Measurements from ENCODE around the gene CHMP6. TPM values are rescaled to one million over a fixed set of nuclear protein-coding genes. Genes with fewer than 3 reads are reported as not detected.

The CHMP6 gene
- total and polyA plus RNA-seq, 4 donors, result 15.9 to 30.9 (median 26.8) TPM

- Histone ChIP-seq H3K4me3 (ENCODE audit: low read length in 2 of 2) (no peak overlapping the region), H3K36me3 (ENCODE audit: control insufficient read depth in 1 of 2, insufficient read depth in 2 of 2, low read length in 1 of 2) (no peaks in the 10 kb centered on the region), H3K4me1 (ENCODE audit: control insufficient read depth in 1 of 2, insufficient read depth in 2 of 2, low read length in 2 of 2) (no peaks in the 10 kb centered on the region), H3K27ac (ENCODE audit: low read depth in 1 of 2, low read length in 2 of 2) (no peak overlapping the region), H3K27me3 (ENCODE audit: control insufficient read depth in 1 of 2, insufficient read depth in 2 of 2, low read length in 1 of 2) (no peaks in the 10 kb centered on the region), H3K9me3 (ENCODE audit: control insufficient read depth, low read length) (no peaks in the 10 kb centered on the region)
- DNase-seq (no peak), ATAC-seq (ENCODE audit: low FRiP score) (no peak)
- intact Hi-C loops (cut with DNase I), result no loop called here
- 97 to 99% methylated on average over 19 of the region's 19 CpGs for WGBS, 2 donors
These were observed 51.7 kb downstream of the CHMP6 start for GRCh38 chr17:81043319-81043724.

- WGBS, 2 donors, result 87 to 93% methylated on average over 37 to 38 of the region's 38 CpGs
- H3K9me3 ChIP-seq (ENCODE audit: control insufficient read depth, low read length), result no peaks in the 10 kb centered on the region
- no peak overlapping the region for H3K4me3 ChIP-seq (ENCODE audit: low read length in 2 of 2)
- DNase-seq (no peak), ATAC-seq (ENCODE audit: low FRiP score) (peak; percentile 5)
- intact Hi-C loops (cut with DNase I), result no loop called here
- H3K36me3 ChIP-seq (ENCODE audit: control insufficient read depth in 1 of 2, insufficient read depth in 2 of 2, low read length in 1 of 2), result no peaks in the 10 kb centered on the region
- no peak overlapping the region for H3K27ac ChIP-seq (ENCODE audit: low read depth in 1 of 2, low read length in 2 of 2)
- no peaks in the 10 kb centered on the region for H3K27me3 ChIP-seq (ENCODE audit: control insufficient read depth in 1 of 2, insufficient read depth in 2 of 2, low read length in 1 of 2)
- no peaks in the 10 kb centered on the region for H3K4me1 ChIP-seq (ENCODE audit: control insufficient read depth in 1 of 2, insufficient read depth in 2 of 2, low read length in 2 of 2)
These were observed 52.2 kb downstream of the CHMP6 start for GRCh38 chr17:81043725-81044427.

GRCh38 chr17:81044428-81044763 lies 52.8 kb downstream of the CHMP6 start:
- intact Hi-C loops (cut with DNase I), result no loop called here
- Histone ChIP-seq H3K27me3 (ENCODE audit: control insufficient read depth in 1 of 2, insufficient read depth in 2 of 2, low read length in 1 of 2) (no peaks in the 10 kb centered on the region), H3K9me3 (ENCODE audit: control insufficient read depth, low read length) (no peaks in the 10 kb centered on the region), H3K36me3 (ENCODE audit: control insufficient read depth in 1 of 2, insufficient read depth in 2 of 2, low read length in 1 of 2) (no peaks in the 10 kb centered on the region), H3K4me3 (ENCODE audit: low read length in 2 of 2) (no peak overlapping the region), H3K27ac (ENCODE audit: low read depth in 1 of 2, low read length in 2 of 2) (no peak overlapping the region), H3K4me1 (ENCODE audit: control insufficient read depth in 1 of 2, insufficient read depth in 2 of 2, low read length in 2 of 2) (no peaks in the 10 kb centered on the region)
- whole genome bisulfite sequencing, 2 donors, result 87% methylated on average over 14 of the region's 14 CpGs
- ATAC-seq (ENCODE audit: low FRiP score), result no peak
- DNase-seq, result no peak

- Histone ChIP-seq H3K4me1 (ENCODE audit: control insufficient read depth in 1 of 2, insufficient read depth in 2 of 2, low read length in 2 of 2) (no peaks in the 10 kb centered on the region), H3K27ac (ENCODE audit: low read depth in 1 of 2, low read length in 2 of 2) (no peak overlapping the region), H3K27me3 (ENCODE audit: control insufficient read depth in 1 of 2, insufficient read depth in 2 of 2, low read length in 1 of 2) (no peaks in the 10 kb centered on the region), H3K9me3 (ENCODE audit: control insufficient read depth, low read length) (no peaks in the 10 kb centered on the region), H3K36me3 (ENCODE audit: control insufficient read depth in 1 of 2, insufficient read depth in 2 of 2, low read length in 1 of 2) (no peaks in the 10 kb centered on the region), H3K4me3 (ENCODE audit: low read length in 2 of 2) (no peak overlapping the region)
- intact Hi-C loops (cut with DNase I), result no loop called here
- DNase-seq (peak; percentile 87 to 93), ATAC-seq (ENCODE audit: low FRiP score) (peak; percentile 12)
- WGBS, 2 donors, result 41 to 42% methylated on average over 28 of the region's 28 CpGs
These were observed 53.3 kb downstream of the CHMP6 start for GRCh38 chr17:81044764-81045589.

GRCh38 chr17:81045590-81046095 lies 54.0 kb downstream of the CHMP6 start:
- Histone ChIP-seq H3K27me3 (ENCODE audit: control insufficient read depth in 1 of 2, insufficient read depth in 2 of 2, low read length in 1 of 2) (no peaks in the 10 kb centered on the region), H3K9me3 (ENCODE audit: control insufficient read depth, low read length) (no peaks in the 10 kb centered on the region), H3K27ac (ENCODE audit: low read depth in 1 of 2, low read length in 2 of 2) (no peak overlapping the region), H3K36me3 (ENCODE audit: control insufficient read depth in 1 of 2, insufficient read depth in 2 of 2, low read length in 1 of 2) (no peaks in the 10 kb centered on the region), H3K4me3 (ENCODE audit: low read length in 2 of 2) (no peak overlapping the region), H3K4me1 (ENCODE audit: control insufficient read depth in 1 of 2, insufficient read depth in 2 of 2, low read length in 2 of 2) (no peaks in the 10 kb centered on the region)
- 92 to 96% methylated on average over 8 to 9 of the region's 9 CpGs for WGBS, 2 donors
- DNase-seq (no peak), ATAC-seq (ENCODE audit: low FRiP score) (no peak)
- intact Hi-C loops (cut with DNase I), result no loop called here

GRCh38 chr17:81046132-81046769 lies 54.6 kb downstream of the CHMP6 start:
- no peaks in the 10 kb centered on the region for H3K4me1 ChIP-seq (ENCODE audit: control insufficient read depth in 1 of 2, insufficient read depth in 2 of 2, low read length in 2 of 2)
- WGBS, 2 donors, result 93 to 94% methylated on average over 17 of the region's 17 CpGs
- DNase-seq, result no peak
- intact Hi-C loops (cut with DNase I), result no loop called here
- no peaks in the 10 kb centered on the region for H3K9me3 ChIP-seq (ENCODE audit: control insufficient read depth, low read length)
- no peak for ATAC-seq (ENCODE audit: low FRiP score)
- H3K36me3 ChIP-seq (ENCODE audit: control insufficient read depth in 1 of 2, insufficient read depth in 2 of 2, low read length in 1 of 2), result no peaks in the 10 kb centered on the region
- H3K4me3 ChIP-seq (ENCODE audit: low read length in 2 of 2), result no peak overlapping the region
- no peaks in the 10 kb centered on the region for H3K27me3 ChIP-seq (ENCODE audit: control insufficient read depth in 1 of 2, insufficient read depth in 2 of 2, low read length in 1 of 2)
- H3K27ac ChIP-seq (ENCODE audit: low read depth in 1 of 2, low read length in 2 of 2), result no peak overlapping the region

- H3K9me3 ChIP-seq (ENCODE audit: control insufficient read depth, low read length), result no peaks in the 10 kb centered on the region
- no peak for ATAC-seq (ENCODE audit: low FRiP score)
- no peak overlapping the region for H3K4me3 ChIP-seq (ENCODE audit: low read length in 2 of 2)
- no peak for DNase-seq
- no peaks in the 10 kb centered on the region for H3K27me3 ChIP-seq (ENCODE audit: control insufficient read depth in 1 of 2, insufficient read depth in 2 of 2, low read length in 1 of 2)
- WGBS, 2 donors, result 86 to 88% methylated on average over 18 of the region's 18 CpGs
- H3K36me3 ChIP-seq (ENCODE audit: control insufficient read depth in 1 of 2, insufficient read depth in 2 of 2, low read length in 1 of 2), result no peaks in the 10 kb centered on the region
- H3K27ac ChIP-seq (ENCODE audit: low read depth in 1 of 2, low read length in 2 of 2), result no peak overlapping the region
- intact Hi-C loops (cut with DNase I), result no loop called here
- no peaks in the 10 kb centered on the region for H3K4me1 ChIP-seq (ENCODE audit: control insufficient read depth in 1 of 2, insufficient read depth in 2 of 2, low read length in 2 of 2)
These were observed 55.2 kb downstream of the CHMP6 start for GRCh38 chr17:81046770-81047359.

GRCh38 chr17:81048827-81049371 lies 57.3 kb downstream of the CHMP6 start:
- no peak overlapping the region for H3K27ac ChIP-seq (ENCODE audit: low read depth in 1 of 2, low read length in 2 of 2)
- WGBS, 2 donors, result 95 to 96% methylated on average over 28 of the region's 28 CpGs
- H3K4me1 ChIP-seq (ENCODE audit: control insufficient read depth in 1 of 2, insufficient read depth in 2 of 2, low read length in 2 of 2), result no peaks in the 10 kb centered on the region

More at GRCh38 chr17:81048827-81049371, 57.3 kb downstream of the CHMP6 start:
- no peak overlapping the region for H3K4me3 ChIP-seq (ENCODE audit: low read length in 2 of 2)
- H3K27me3 ChIP-seq (ENCODE audit: control insufficient read depth in 1 of 2, insufficient read depth in 2 of 2, low read length in 1 of 2), result no peaks in the 10 kb centered on the region
- intact Hi-C loops (cut with DNase I), result no loop called here
- no peaks in the 10 kb centered on the region for H3K36me3 ChIP-seq (ENCODE audit: control insufficient read depth in 1 of 2, insufficient read depth in 2 of 2, low read length in 1 of 2)
- ATAC-seq (ENCODE audit: low FRiP score) (no peak), DNase-seq (no peak)
- no peaks in the 10 kb centered on the region for H3K9me3 ChIP-seq (ENCODE audit: control insufficient read depth, low read length)

All from aorta (tissue), 5 donors.